Endothelial cell of umbilical vein (primary cell): ENCODE data around the gene EN2. TPM values are rescaled to one million over a fixed set of nuclear protein-coding genes. Genes with fewer than 3 reads are reported as not detected.

ENCODE experiments used
- BruUV-seq: library from RNA; stranded (reverse); fragments of 400-500 nt; replicated peaks from 2 replicates; lab custom pipeline; 2021; lab: Mats Ljungman, UMichigan
- CTCF ChIA-PET: fragments of 300-600, 350-600 bp; sonication (Branson Sonifier 250); formaldehyde crosslinking; loops from one replicate; lab custom pipeline; 2021; ENCODE audit warnings: antibody characterized with exemption, inconsistent platforms; lab: Charles Lee
- POLR2A ChIA-PET: fragments of 300-600, 350-600 bp; sonication (Branson Sonifier 250); formaldehyde crosslinking; loops from one replicate; lab custom pipeline; 2021; ENCODE audit warnings: antibody characterized with exemption, inconsistent platforms; lab: Charles Lee
- DNase-seq: peaks from one replicate; pipeline ENCODE4 v3.0.0-alpha.2; 2011; ENCODE audit warnings: low read depth, low spot score
- FAIRE-seq: peaks from 2 replicates; lab custom pipeline; 2011; peaks lifted over from hg19 to GRCh38; lab: Jason Lieb, UNC
- H2AFZ ChIP-seq: 2 replicates; pipeline ENCODE4 v1.6.0; 2012; ENCODE audit warnings: low read depth, low read length, control low read depth, inconsistent platforms
- H3K27ac ChIP-seq: 2 replicates; pipeline ENCODE4 v1.5.1; 2011; ENCODE audit warnings: low read depth, mild to moderate bottlenecking, control low read depth, low read length, moderate library complexity; ENCODE audit not compliant: insufficient read depth
- H3K27me3 ChIP-seq, 2 experiments: 2 replicates each; pipeline versions ENCODE4 v1.6.0 to v1.6.1; 2011; ENCODE audit warnings: low read length in 2 of 2, mixed read lengths in 1 of 2; ENCODE audit not compliant: control insufficient read depth in 2 of 2, insufficient read depth in 2 of 2
- H3K36me3 ChIP-seq, 2 experiments: 2 replicates in 1 of 2; 3 replicates in 1 of 2; pipeline ENCODE4 v1.5.1; 2011; ENCODE audit warnings: low read length in 2 of 2, mild to moderate bottlenecking in 1 of 2, moderate library complexity in 1 of 2; ENCODE audit not compliant: control insufficient read depth in 2 of 2, insufficient read depth in 2 of 2; ENCODE audit errors: extremely low read depth in 1 of 2
- H3K4me1 ChIP-seq: 3 replicates; pipeline ENCODE4 v1.5.1; 2011; ENCODE audit warnings: mild to moderate bottlenecking, low read length; ENCODE audit not compliant: control insufficient read depth, insufficient read depth; ENCODE audit errors: extremely low read depth
- H3K4me2 ChIP-seq: 2 replicates; pipeline ENCODE4 v1.6.1; 2011; ENCODE audit warnings: low read length, control low read depth, mixed read lengths; ENCODE audit not compliant: insufficient read depth
- H3K4me3 ChIP-seq, 3 experiments: fragments of 200-600 bp in 1 of 3; sonication (generic), shearing (Covaris generic) in 1 of 3; replicated peaks in 1 of 3; 2 replicates each; pipeline ENCODE4 v1.5.1; 2011 to 2016; ENCODE audit warnings: control low read depth in 3 of 3, low read length in 3 of 3, mild to moderate bottlenecking in 2 of 3, inconsistent platforms in 1 of 3, low read depth in 1 of 3, moderate library complexity in 1 of 3; ENCODE audit not compliant: insufficient read depth in 1 of 3
- H3K79me2 ChIP-seq: 2 replicates; pipeline ENCODE4 v1.6.0; 2012; ENCODE audit warnings: low read length, inconsistent platforms; ENCODE audit not compliant: control insufficient read depth, insufficient read depth
- H3K9ac ChIP-seq: replicated peaks from 2 replicates; pipeline ENCODE3; 2011; ENCODE audit warnings: low read length, control low read depth; ENCODE audit not compliant: insufficient read depth; ENCODE audit errors: extremely low read depth
- H3K9me1 ChIP-seq: replicated peaks from 3 replicates; pipeline ENCODE4 v1.6.0; 2011; ENCODE audit warnings: mild to moderate bottlenecking, low read length; ENCODE audit not compliant: control insufficient read depth, insufficient read depth; ENCODE audit errors: extremely low read depth
- H3K9me3 ChIP-seq: replicated peaks from 2 replicates; pipeline ENCODE4 v1.5.1; 2012; ENCODE audit warnings: low read length, inconsistent platforms; ENCODE audit not compliant: control insufficient read depth, insufficient read depth
- H4K20me1 ChIP-seq: replicated peaks from 2 replicates; pipeline ENCODE3; 2011; ENCODE audit warnings: mild to moderate bottlenecking, low read length; ENCODE audit not compliant: control insufficient read depth, insufficient read depth; ENCODE audit errors: extremely low read depth
- EZH2 ChIP-seq: IDR thresholded peaks from 2 replicates; pipeline ENCODE4 v1.6.1; 2012; ENCODE audit warnings: borderline replicate concordance, low read depth, mild to moderate bottlenecking, moderate library complexity, low read length, inconsistent platforms; ENCODE audit not compliant: severe bottlenecking
- MYC ChIP-seq: IDR thresholded peaks from one replicate; pipeline ENCODE4 v1.6.1; 2011; ENCODE audit warnings: mild to moderate bottlenecking, low read depth, low read length
- dilution Hi-C: fragments of 300-500 bp; cut with MboI; formaldehyde crosslinking; loops from one replicate; pipeline ENCODE4 v1.15.0; 2019; ENCODE audit warnings: low sequenced_read_pairs; ENCODE audit not compliant: extremely low pct_ligation_motif_present
- intact Hi-C: fragments of 100-400 bp; cut with micrococcal nuclease; formaldehyde crosslinking; loops from one replicate; pipeline ENCODE4 v1.10.0; 2022
- polyA plus RNA-seq, 4 experiments: library from polyadenylated mRNA; depleted of rRNA in 3 of 4; stranded (reverse) in 3 of 4; unstranded in 1 of 4; fragments of >200 nt; gene quantifications; 2 replicates each; pipeline versions ENCODE4 v1.2.1 to v1.2.3, GENCODE V29; 2011 to 2012; ENCODE audit warnings: missing spikeins in 1 of 4
- total RNA-seq: library from RNA; stranded (reverse); gene quantifications from 2 replicates; pipeline ENCODE4 v1.2.3, GENCODE V29; 2021

Gene EN2
- total and polyA plus RNA-seq, 2 donors (not counting 3 experiments of a cell fraction or from before 2014, with no cell fraction given), result not detected

- CTCF ChIA-PET, result interaction anchor here (2.0 kb wide), 1 partner anchor 14 kb away, joined by 6 read pairs; no protein-coding TSS in a partner anchor
- FAIRE-seq, result no peak
- no TSS peak for BruUV-seq
- POLR2A ChIA-PET, result no interaction called here
- H3K9me1 ChIP-seq, result no peaks in the 10 kb centered on the region
- dilution Hi-C loops (no loop called here), intact Hi-C loops (loop anchor here (5.0 kb wide), 1 partner anchor 52 kb away; no protein-coding TSS in a partner anchor)
- H3K9me3 ChIP-seq, result no peaks in the 10 kb centered on the region
- no peak overlapping the region for H3K9ac ChIP-seq
- TF ChIP-seq EZH2 (no peak), MYC (no peak)
- H3K27ac ChIP-seq, result no peak overlapping the region
- no peaks in the 10 kb centered on the region for H3K79me2 ChIP-seq
- H2AFZ ChIP-seq, result no peak overlapping the region
- DNase-seq, result no peak
- no peaks in the 10 kb centered on the region for H3K4me1 ChIP-seq
- peaks cover 16 to 38% of the 10 kb centered on the region in 2 experiments for H3K27me3 ChIP-seq
- H3K36me3 ChIP-seq, result no peaks in the 10 kb centered on the region
- H3K4me3 ChIP-seq, result no peak overlapping the region
- no peaks in the 10 kb centered on the region for H4K20me1 ChIP-seq
- no peak overlapping the region for H3K4me2 ChIP-seq
Observed at GRCh38 chr7:155514296-155514695, 56.4 kb downstream of the EN2 start.

Other genes with a start within 250 kb of the EN2 start
- 79.3 and 105 TPM in 2 replicates for gene INSIG1, start 160.3 kb upstream of the EN2 start, total RNA-seq
- gene INSIG1, start 160.3 kb upstream of the EN2 start, polyA plus RNA-seq, result 102 and 129 TPM in 2 replicates
- not detected in 2 replicates for gene CNPY1, start 88.4 kb downstream of the EN2 start, total RNA-seq
- gene CNPY1, start 88.4 kb downstream of the EN2 start, polyA plus RNA-seq, result not detected in 2 replicates
- gene RBM33, start 186.5 kb downstream of the EN2 start, total RNA-seq, result 62.9 and 68.2 TPM in 2 replicates
- 16.2 and 18.1 TPM in 2 replicates for gene RBM33, start 186.5 kb downstream of the EN2 start, polyA plus RNA-seq